HG03095 (cell line): ENCODE results near the gene TIMM10B.

Experiments used
- ATAC-seq: cut with Tn5 transposase; IDR thresholded peaks from one replicate; pipeline ENCODE4 v1.9.1; 2021; ENCODE audit warnings: moderate library complexity; ENCODE audit not compliant: unreplicated experiment

Gene TIMM10B

GRCh38 chr11:6469599-6469998 lies 11.7 kb upstream of the TIMM10B start:
- ATAC-seq, result no peak

GRCh38 chr11:6472934-6473333 lies 8.4 kb upstream of the TIMM10B start:
- no peak for ATAC-seq

GRCh38 chr11:6473451-6474412 lies 7.6 kb upstream of the TIMM10B start, which contains the start of gene TRIM3:
TSS of gene TRIM3 (minus strand) at chr11:6473941. CDS start at chr11:6465695, 8,246 bp downstream.
- ATAC-seq, result peak; percentile 61

- ATAC-seq, result no peak
Observed at GRCh38 chr11:6474413-6474792, 6.9 kb upstream of the TIMM10B start.

GRCh38 chr11:6474806-6475500 lies 6.3 kb upstream of the TIMM10B start:
- ATAC-seq, result no peak

GRCh38 chr11:6475936-6476335 lies 5.4 kb upstream of the TIMM10B start:
- no peak for ATAC-seq

- no peak for ATAC-seq
Observed at GRCh38 chr11:6476571-6476970, 4.7 kb upstream of the TIMM10B start.

GRCh38 chr11:6480299-6480914 lies 894 bp upstream of the TIMM10B start:
- ATAC-seq, result no peak

- no peak for ATAC-seq
Observed at GRCh38 chr11:6481924-6482275, 599 bp downstream of the TIMM10B start.

- no peak for ATAC-seq
Observed at GRCh38 chr11:6482441-6482840, 1.1 kb downstream of the TIMM10B start.

- no peak for ATAC-seq
Observed at GRCh38 chr11:6483015-6483414, 1.7 kb downstream of the TIMM10B start.

GRCh38 chr11:6485661-6486060 lies 4.4 kb downstream of the TIMM10B start:
- ATAC-seq, result no peak

GRCh38 chr11:6486256-6486655 lies 5.0 kb downstream of the TIMM10B start:
- ATAC-seq, result no peak

GRCh38 chr11:6486938-6487337 lies 5.6 kb downstream of the TIMM10B start:
- ATAC-seq, result no peak

GRCh38 chr11:6488342-6488741 lies 7.0 kb downstream of the TIMM10B start:
- no peak for ATAC-seq

- ATAC-seq, result no peak
Observed at GRCh38 chr11:6488821-6489220, 7.5 kb downstream of the TIMM10B start.

- no peak for ATAC-seq
Observed at GRCh38 chr11:6489306-6489705, 8.0 kb downstream of the TIMM10B start.

- no peak for ATAC-seq
Observed at GRCh38 chr11:6497069-6497839, 16.0 kb downstream of the TIMM10B start, which contains the start of gene DNHD1. TSS of gene DNHD1 (plus strand) at chr11:6497280. CDS start at chr11:6498216, 936 bp downstream.

GRCh38 chr11:6498121-6498520 lies 16.8 kb downstream of the TIMM10B start:
- ATAC-seq, result no peak

- no peak for ATAC-seq
Observed at GRCh38 chr11:6498544-6498943, 17.2 kb downstream of the TIMM10B start.

- no peak for ATAC-seq
Observed at GRCh38 chr11:6502382-6502781, 21.1 kb downstream of the TIMM10B start.
